ENCODE measurements around the gene APP.

The APP gene

GRCh38 chr21:25994758-25995163, 175.8 kb downstream of the APP start:
- ChIA-PET CTCF (no interaction called here), POLR2A (no interaction called here)
- TF ChIP-seq CTCF (IDR thresholded peaks at IDR 0.05; ENCODE audit: control extremely low read depth, extremely low read depth, low read depth, missing control alignments), result no peak
- no peak for DNase-seq (ENCODE audit: extremely low spot score)

- TF ChIP-seq CTCF (IDR thresholded peaks at IDR 0.05; ENCODE audit: control extremely low read depth, extremely low read depth, low read depth, missing control alignments), result no peak
- no peak for DNase-seq (ENCODE audit: extremely low spot score)
- ChIA-PET CTCF (no interaction called here), POLR2A (no interaction called here)
Observed at GRCh38 chr21:25988738-25989137, 181.8 kb downstream of the APP start.

GRCh38 chr21:25987531-25987930, 183.0 kb downstream of the APP start:
- ChIA-PET POLR2A (no interaction called here), CTCF (interaction anchor here (0.9 to 1.3 kb wide), 3 partner anchors 9 to 183 kb away, joined by 3 to 4 read pairs (median 3); partner anchors contain the start of gene APP)
- DNase-seq (ENCODE audit: extremely low spot score), result no peak
- TF ChIP-seq CTCF (IDR thresholded peaks at IDR 0.05; ENCODE audit: control extremely low read depth, extremely low read depth, low read depth, missing control alignments), result no peak

DNA sequence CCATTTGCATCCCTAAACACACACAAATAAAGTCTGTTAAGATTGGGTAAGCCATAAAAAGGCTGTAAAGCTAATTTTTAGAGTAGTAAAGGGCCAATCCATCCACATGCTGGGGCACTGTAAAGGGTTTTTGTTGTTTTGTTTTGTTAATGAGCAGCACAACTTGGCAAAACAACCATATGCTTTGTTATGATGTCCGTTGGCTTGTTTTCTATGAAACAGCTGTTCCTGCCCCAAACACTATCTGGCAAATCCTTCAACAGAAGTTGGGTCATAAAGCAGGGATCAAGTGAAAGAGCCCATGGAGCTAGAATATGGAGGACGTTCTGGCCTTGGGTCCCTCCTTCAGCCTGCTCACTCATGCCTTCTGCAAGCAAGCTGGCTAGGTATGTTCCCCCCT, 183.6 kb downstream of the APP start:
- no peak for DNase-seq (ENCODE audit: extremely low spot score)
- POLR2A ChIA-PET, result no interaction called here
- no peak for TF ChIP-seq CTCF (IDR thresholded peaks at IDR 0.05; ENCODE audit: control extremely low read depth, extremely low read depth, low read depth, missing control alignments)
- CTCF ChIA-PET, result interaction anchor here (0.9 to 1.3 kb wide), 3 partner anchors 8 to 184 kb away, joined by 3 to 4 read pairs (median 3); partner anchors contain the start of gene APP

GRCh38 chr21:25985990-25986389, 184.6 kb downstream of the APP start:
- TF ChIP-seq CTCF (IDR thresholded peaks at IDR 0.05; ENCODE audit: control extremely low read depth, extremely low read depth, low read depth, missing control alignments), result no peak
- ChIA-PET CTCF (interaction anchor here (1.2 kb wide), 1 partner anchor 24 kb away, joined by 3 read pairs; no protein-coding TSS in a partner anchor), POLR2A (no interaction called here)
- no peak for DNase-seq (ENCODE audit: extremely low spot score)

DNA sequence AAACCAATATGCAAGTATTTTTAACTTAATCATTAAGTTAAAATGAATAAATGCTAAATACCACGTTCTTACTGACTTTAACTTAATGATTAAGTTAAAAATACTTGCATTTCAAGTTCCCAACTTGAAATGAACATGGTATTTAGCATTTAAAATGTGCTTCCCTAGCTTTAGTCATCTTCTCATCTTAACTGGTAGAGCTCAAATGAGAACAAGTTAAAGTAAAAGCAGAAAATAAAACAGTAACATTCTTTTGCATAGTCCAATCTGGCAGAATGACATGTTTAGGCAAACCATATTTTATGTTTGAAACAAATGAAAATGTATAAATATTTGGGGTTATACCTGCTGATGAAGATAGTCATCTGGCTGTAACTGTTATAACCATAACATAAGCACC, 186.0 kb downstream of the APP start:
- POLR2A ChIA-PET, result no interaction called here
- DNase-seq (ENCODE audit: extremely low spot score), result no peak
- TF ChIP-seq CTCF (IDR thresholded peaks at IDR 0.05; ENCODE audit: control extremely low read depth, extremely low read depth, low read depth, missing control alignments), result no peak
- CTCF ChIA-PET, result no interaction called here

DNA sequence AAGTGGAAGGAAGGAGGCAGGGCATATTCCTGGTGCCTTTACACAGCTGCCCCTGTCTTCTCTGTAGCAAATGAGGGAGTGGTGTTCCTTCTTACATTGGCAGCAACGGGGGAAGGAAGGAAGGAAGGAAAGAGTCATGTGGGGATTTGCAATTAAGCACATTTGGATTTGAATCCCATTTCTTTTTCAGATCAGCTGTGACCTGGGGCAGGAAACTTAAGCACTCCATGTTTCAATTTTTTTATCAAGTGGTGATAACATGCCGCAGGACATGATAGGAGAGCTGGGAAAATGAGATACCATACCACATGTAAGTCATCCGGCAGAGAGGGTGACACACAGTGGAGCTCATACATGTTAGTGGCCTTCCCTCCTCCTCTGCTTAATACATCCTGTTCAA, 186.8 kb downstream of the APP start:
- ChIA-PET POLR2A (no interaction called here), CTCF (interaction anchor here (0.7 to 1.3 kb wide), 2 partner anchors 12 to 187 kb away, joined by 3 to 4 read pairs; no protein-coding TSS in a partner anchor)
- TF ChIP-seq CTCF (IDR thresholded peaks at IDR 0.05; ENCODE audit: control extremely low read depth, extremely low read depth, low read depth, missing control alignments), result no peak
- no peak for DNase-seq (ENCODE audit: extremely low spot score)
